IMR-90 (cell line): Measurements from ENCODE around the gene EPN2. TPM values are rescaled to one million over a fixed set of nuclear protein-coding genes. Genes with fewer than 3 reads are reported as not detected.

Experiments
- ATAC-seq: fragments of 200-7000 bp; cut with Tn5 transposase; 2 replicates; pipeline ENCODE4 v1.9.1; 2020; ENCODE audit warnings: low read depth, mild to moderate bottlenecking, moderate library complexity
- BruUV-seq: library from RNA; stranded (reverse); fragments of 400-500 nt; replicated peaks from 2 replicates; lab custom pipeline; 2021; lab: Mats Ljungman, UMichigan
- CTCF ChIA-PET: fragments of 300-600 bp; formaldehyde crosslinking; extraction: SDS; loops from one replicate; lab custom pipeline; 2021; ENCODE audit warnings: antibody characterized with exemption; lab: Yijun Ruan, JAX
- POLR2A ChIA-PET: fragments of 300-600 bp; sonication (Branson Sonifier 250); formaldehyde crosslinking; loops from one replicate; lab custom pipeline; 2022; ENCODE audit warnings: antibody characterized with exemption; ENCODE audit not compliant: unreplicated experiment; lab: Charles Lee
- DNase-seq: peaks from one replicate; pipeline ENCODE4 v3.0.0; 2013
- H2AFZ ChIP-seq: replicated peaks from 2 replicates; pipeline ENCODE3; 2013; ENCODE audit warnings: low read length, mild to moderate bottlenecking; ENCODE audit not compliant: poor library complexity
- H2AK5ac ChIP-seq: 2 replicates; pipeline ENCODE4 v1.6.1; 2013; ENCODE audit warnings: low read depth, low read length, inconsistent platforms
- H2AK9ac ChIP-seq: replicated peaks from 2 replicates; pipeline ENCODE3; 2013; ENCODE audit warnings: mild to moderate bottlenecking, low read depth, low read length, moderate library complexity; ENCODE audit not compliant: poor library complexity
- H2BK120ac ChIP-seq: 2 replicates; pipeline ENCODE4 v1.6.1; 2013; ENCODE audit warnings: low read depth, low read length, inconsistent platforms
- H2BK15ac ChIP-seq: 3 replicates; pipeline ENCODE4 v1.6.1; 2013; ENCODE audit warnings: low read depth, low read length, inconsistent platforms
- H2BK20ac ChIP-seq: 2 replicates; pipeline ENCODE4 v1.6.1; 2013; ENCODE audit warnings: low read depth, mild to moderate bottlenecking, inconsistent platforms, low read length, moderate library complexity
- H2BK5ac ChIP-seq: 2 replicates; pipeline ENCODE4 v1.6.1; 2013; ENCODE audit warnings: mild to moderate bottlenecking, low read depth, low read length, inconsistent platforms; ENCODE audit not compliant: poor library complexity, severe bottlenecking
- H3K14ac ChIP-seq: replicated peaks from 2 replicates; pipeline ENCODE4 v1.6.1; 2013; ENCODE audit warnings: low read depth, low read length, inconsistent platforms
- H3K18ac ChIP-seq: 2 replicates; pipeline ENCODE4 v1.6.1; 2013; ENCODE audit warnings: low read depth, low read length, control low read depth
- H3K23ac ChIP-seq: 2 replicates; pipeline ENCODE4 v1.6.1; 2013; ENCODE audit warnings: low read depth, low read length, inconsistent platforms
- H3K27ac ChIP-seq: 2 replicates; pipeline ENCODE4 v1.5.1; 2013; ENCODE audit warnings: mild to moderate bottlenecking, control low read depth, low read length; ENCODE audit not compliant: insufficient read depth
- H3K27me3 ChIP-seq: 2 replicates; pipeline ENCODE4 v1.6.1; 2013; ENCODE audit warnings: low read length; ENCODE audit not compliant: control insufficient read depth, insufficient read depth
- H3K36me3 ChIP-seq: 2 replicates; pipeline ENCODE4 v1.6.1; 2013; ENCODE audit warnings: low read length, mixed read lengths; ENCODE audit not compliant: control insufficient read depth, insufficient read depth
- H3K4ac ChIP-seq: 2 replicates; pipeline ENCODE4 v1.6.1; 2013; ENCODE audit warnings: low read depth, low read length, inconsistent platforms
- H3K4me1 ChIP-seq: 2 replicates; pipeline ENCODE4 v1.6.1; 2013; ENCODE audit warnings: low read length, mixed read lengths; ENCODE audit not compliant: control insufficient read depth, insufficient read depth
- H3K4me2 ChIP-seq: 2 replicates; pipeline ENCODE4 v1.6.1; 2013; ENCODE audit warnings: low read depth, mild to moderate bottlenecking, control low read depth, low read length, moderate library complexity
- H3K4me3 ChIP-seq: 2 replicates; pipeline ENCODE4 v1.5.1; 2013; ENCODE audit warnings: low read depth, mild to moderate bottlenecking, control low read depth, low read length, moderate library complexity; ENCODE audit not compliant: insufficient read depth
- H3K56ac ChIP-seq: 2 replicates; pipeline ENCODE4 v1.6.1; 2013; ENCODE audit warnings: low read length, inconsistent platforms; ENCODE audit not compliant: insufficient read depth; ENCODE audit errors: extremely low read depth
- H3K79me1 ChIP-seq, 2 experiments: 2 replicates each; pipeline ENCODE4 v1.6.1; 2013; ENCODE audit warnings: low read length in 2 of 2, inconsistent platforms in 1 of 2, low read depth in 1 of 2
- H3K9ac ChIP-seq: 2 replicates; pipeline ENCODE4 v1.6.1; 2013; ENCODE audit warnings: low read depth, low read length, control low read depth
- H3K9me1 ChIP-seq: 2 replicates; pipeline ENCODE4 v1.6.1; 2013; ENCODE audit warnings: low read length, inconsistent platforms; ENCODE audit not compliant: insufficient read depth
- H3K9me3 ChIP-seq: 2 replicates; pipeline ENCODE4 v1.6.1; 2013; ENCODE audit warnings: low read length; ENCODE audit not compliant: control insufficient read depth, insufficient read depth
- H4K20me1 ChIP-seq: 2 replicates; pipeline ENCODE4 v1.6.1; 2013; ENCODE audit warnings: low read length, inconsistent platforms; ENCODE audit not compliant: insufficient read depth
- H4K5ac ChIP-seq: 2 replicates; pipeline ENCODE4 v1.6.1; 2013; ENCODE audit warnings: mild to moderate bottlenecking, low read depth, low read length, control low read depth
- H4K8ac ChIP-seq, 2 experiments: 2 replicates each; pipeline ENCODE4 v1.6.1; 2013; ENCODE audit warnings: low read depth in 2 of 2, low read length in 2 of 2, control low read depth in 1 of 2, inconsistent platforms in 1 of 2
- H4K91ac ChIP-seq: 2 replicates; pipeline ENCODE4 v1.6.1; 2013; ENCODE audit warnings: low read depth, low read length, inconsistent platforms; ENCODE audit not compliant: insufficient read depth
- CHD1 ChIP-seq: IDR thresholded peaks from 2 replicates; pipeline ENCODE4 v1.6.1; 2012; ENCODE audit warnings: low read depth, low read length, improper control_type of control experiment
- MAFK ChIP-seq: IDR thresholded peaks from 2 replicates; pipeline ENCODE4 v1.6.1; 2012; ENCODE audit warnings: low read depth, low read length, improper control_type of control experiment
- NFE2L2 ChIP-seq: fragments of 150-350 bp; IDR thresholded peaks from 2 replicates; pipeline ENCODE4 v1.6.1; 2016; ENCODE audit warnings: low read depth, mild to moderate bottlenecking, low read length
- WGBS, 2 experiments: methylation state at CpG; one replicate each; pipeline versions ENCODE4 v1.1.5 to v1.1.7; 2013; ENCODE audit warnings: missing lambda C conversion rate in 2 of 2; ENCODE audit not compliant: insufficient read length in 1 of 2; ENCODE audit errors: extremely low coverage in 2 of 2; 5-methylcytosine and 5-hydroxymethylcytosine counted together
- dilution Hi-C: fragments of 300-500 bp; cut with HindIII; formaldehyde crosslinking; loops from one replicate; pipeline ENCODE4 v1.14.3; 2018; ENCODE audit warnings: low sequenced_read_pairs; ENCODE audit not compliant: unreplicated experiment
- in situ Hi-C: fragments of 300-500 bp; cut with MboI; formaldehyde crosslinking; loops from 3 replicates; pipeline ENCODE4 v1.14.3; 2019; ENCODE audit warnings: low sequenced_read_pairs, inconsistent platforms, mixed read lengths
- intact Hi-C: fragments of 100-400 bp; cut with micrococcal nuclease; formaldehyde crosslinking; loops from 2 replicates; pipeline ENCODE4 v1.10.0; 2022
- polyA plus RNA-seq, 3 experiments: library from polyadenylated mRNA; depleted of rRNA; stranded (reverse); fragments of >200 nt; gene quantifications; 2 replicates each; pipeline ENCODE4 v1.2.3, GENCODE V29; 2012; ENCODE audit warnings: low replicate concordance in 1 of 3
- total RNA-seq: library from RNA; depleted of rRNA; stranded (reverse); fragments of >200 nt; gene quantifications from 2 replicates; pipeline ENCODE4 v1.2.3, GENCODE V29; 2012

Gene EPN2
- total and polyA plus RNA-seq, 2 of the 4 experiments (the other 2 are of a cell fraction) = 14.9 to 25.3 TPM

DNA sequence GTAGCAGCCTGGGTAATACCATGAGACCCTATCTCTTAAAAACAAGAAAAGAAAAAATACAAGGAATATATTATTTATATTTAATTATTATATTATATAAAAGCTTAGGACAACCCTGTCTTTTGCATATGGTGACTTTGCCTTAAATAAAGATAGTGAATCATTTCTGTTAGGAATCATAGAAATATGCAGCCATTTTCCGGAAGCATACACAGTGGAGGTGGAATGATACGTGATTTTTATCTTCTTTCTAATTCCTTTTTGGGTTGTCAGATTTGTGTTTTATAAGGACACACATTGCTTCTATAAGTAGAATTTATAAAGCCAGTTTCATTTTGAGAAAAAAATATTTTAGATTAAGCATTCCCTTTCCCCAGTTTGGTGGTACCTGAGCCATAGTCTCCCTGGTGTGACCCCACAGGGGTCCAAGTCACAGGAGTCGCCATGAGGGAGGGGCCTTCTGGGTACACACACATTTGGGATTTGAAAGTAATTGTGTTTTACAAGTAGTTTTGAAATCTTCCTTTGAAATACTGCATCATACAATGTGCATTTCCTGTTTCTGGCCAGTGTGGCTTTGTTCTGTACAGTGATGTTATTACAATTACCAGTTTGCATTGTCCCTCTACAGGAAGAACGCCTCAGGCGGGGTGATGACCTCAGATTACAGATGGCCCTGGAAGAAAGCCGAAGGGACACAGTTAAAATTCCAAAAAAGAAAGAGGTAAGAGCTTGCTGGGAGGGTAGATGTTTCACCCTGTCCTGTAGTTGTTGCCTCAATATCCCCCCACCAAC, 74.5 kb downstream of the EPN2 start:
- H2BK15ac ChIP-seq = no peak overlapping the region
- H3K4me1 ChIP-seq = peaks cover 5% of the 10 kb centered on the region
- H2BK5ac ChIP-seq = peak overlapping the region; percentile 76

More for the DNA sequence above, 74.5 kb downstream of the EPN2 start:
- ChIA-PET POLR2A (no interaction called here), CTCF (interaction anchor here (0.5 kb wide), 1 partner anchor 9 kb away, joined by 3 read pairs; no protein-coding TSS in a partner anchor)
- no peak overlapping the region for H3K4me3 ChIP-seq
- no peak overlapping the region for H2AK5ac ChIP-seq
- H3K23ac ChIP-seq = peak overlapping the region; percentile 65; the same call in 1 of the 2 replicates
- H4K20me1 ChIP-seq = 0 out of 2 replicates have a peak, but pooled peaks cover 9% of the 10 kb centered on the region
- H3K27ac ChIP-seq = no peak overlapping the region
- intact Hi-C loops = no loop called here
- H3K9me3 ChIP-seq = no peaks in the 10 kb centered on the region
- H4K91ac ChIP-seq = no peak overlapping the region; the same call in 1 of the 2 replicates
- DNase-seq = peak; percentile 26
- ATAC-seq = peak; percentile 27; the same call in 1 of the 2 replicates
- peak overlapping the region; percentile 2; the same call in 1 of the 2 replicates for H3K4ac ChIP-seq
- peak overlapping the region in 1 of 2 experiments; percentile 57; a peak in 2 of 4 replicates for H4K8ac ChIP-seq
- no peak for TF ChIP-seq NFE2L2
- no peak for TF ChIP-seq MAFK
- no peak for TF ChIP-seq CHD1
- H2BK20ac ChIP-seq = 0 out of 2 replicates have a peak overlapping the region, but pooled peaks have one; percentile 46
- in situ Hi-C loops = no loop called here
- H4K5ac ChIP-seq = no peak overlapping the region
- H3K14ac ChIP-seq = peak overlapping the region; percentile 68; the same call in 1 of the 2 replicates
- H3K36me3 ChIP-seq = peaks cover 33% of the 10 kb centered on the region
- H3K56ac ChIP-seq = no peak overlapping the region
- no peak overlapping the region for H3K4me2 ChIP-seq
- peaks cover 16 to 55% of the 10 kb centered on the region in 2 experiments for H3K79me1 ChIP-seq
- no TSS peak for BruUV-seq
- no peak overlapping the region for H3K9ac ChIP-seq
- no peak overlapping the region for H3K18ac ChIP-seq
- H3K9me1 ChIP-seq = peaks cover 18% of the 10 kb centered on the region
- H3K27me3 ChIP-seq = no peaks in the 10 kb centered on the region
- no peak overlapping the region for H2BK120ac ChIP-seq
- dilution Hi-C loops = no loop called here
- no peak overlapping the region for H2AFZ ChIP-seq
- H2AK9ac ChIP-seq = no peak overlapping the region
- WGBS, 2 experiments = no CpG with 5 or more reads among the region's 6 CpGs
